ENCODE data around the gene ARL15.

The ARL15 gene

DNA sequence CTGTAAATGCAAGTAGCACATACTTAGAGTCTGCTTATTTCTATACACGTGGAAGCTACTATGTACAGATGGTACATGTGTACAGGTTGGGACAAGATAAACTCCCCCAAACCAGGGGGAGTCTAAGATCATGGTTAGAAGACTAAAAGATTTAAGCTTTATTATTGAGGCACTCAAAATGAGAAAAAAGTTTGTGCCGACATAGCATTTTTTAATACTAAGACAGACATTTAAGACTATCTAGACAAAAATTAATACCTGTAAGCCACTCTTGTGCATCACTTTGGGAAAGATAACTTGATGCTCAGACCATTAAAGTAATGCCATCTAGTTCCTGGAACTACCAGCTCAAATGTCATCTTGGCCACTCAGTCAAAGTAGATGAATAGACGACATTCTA lies 279.4 kb downstream of the ARL15 start:
- no peak overlapping the region for H3K4me3 ChIP-seq (ENCODE audit: low read depth, low read length)
- TF ChIP-seq, protein P1, sequence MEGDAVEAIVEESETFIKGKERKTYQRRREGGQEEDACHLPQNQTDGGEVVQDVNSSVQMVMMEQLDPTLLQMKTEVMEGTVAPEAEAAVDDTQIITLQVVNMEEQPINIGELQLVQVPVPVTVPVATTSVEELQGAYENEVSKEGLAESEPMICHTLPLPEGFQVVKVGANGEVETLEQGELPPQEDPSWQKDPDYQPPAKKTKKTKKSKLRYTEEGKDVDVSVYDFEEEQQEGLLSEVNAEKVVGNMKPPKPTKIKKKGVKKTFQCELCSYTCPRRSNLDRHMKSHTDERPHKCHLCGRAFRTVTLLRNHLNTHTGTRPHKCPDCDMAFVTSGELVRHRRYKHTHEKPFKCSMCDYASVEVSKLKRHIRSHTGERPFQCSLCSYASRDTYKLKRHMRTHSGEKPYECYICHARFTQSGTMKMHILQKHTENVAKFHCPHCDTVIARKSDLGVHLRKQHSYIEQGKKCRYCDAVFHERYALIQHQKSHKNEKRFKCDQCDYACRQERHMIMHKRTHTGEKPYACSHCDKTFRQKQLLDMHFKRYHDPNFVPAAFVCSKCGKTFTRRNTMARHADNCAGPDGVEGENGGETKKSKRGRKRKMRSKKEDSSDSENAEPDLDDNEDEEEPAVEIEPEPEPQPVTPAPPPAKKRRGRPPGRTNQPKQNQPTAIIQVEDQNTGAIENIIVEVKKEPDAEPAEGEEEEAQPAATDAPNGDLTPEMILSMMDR (IDR thresholded peaks at IDR 0.05; ENCODE audit: insufficient read depth, low read depth, low read length, missing control alignments), result no peak
- no peak for DNase-seq (ENCODE audit: low read depth)

DNA sequence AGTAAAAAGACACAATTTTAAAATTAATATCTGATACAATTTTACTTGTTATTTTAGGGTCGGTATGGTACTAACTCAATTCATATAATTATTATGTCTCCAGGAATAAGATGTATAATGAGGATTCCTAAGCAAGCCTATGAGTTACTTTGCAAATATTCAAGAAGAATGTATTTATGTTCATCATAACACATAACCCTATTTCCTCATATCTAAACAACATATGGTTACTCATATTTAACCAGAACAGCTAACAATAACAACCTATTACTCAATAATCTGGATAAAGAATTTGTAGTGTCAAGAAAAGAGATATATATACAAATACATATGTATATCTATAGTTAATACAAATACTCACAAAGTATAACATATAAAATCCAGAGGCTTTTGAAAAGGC lies 285.9 kb downstream of the ARL15 start:
- DNase-seq (ENCODE audit: low read depth), result no peak
- H3K4me3 ChIP-seq (ENCODE audit: low read depth, low read length), result no peak overlapping the region
- TF ChIP-seq, protein P1 (IDR thresholded peaks at IDR 0.05; ENCODE audit: insufficient read depth, low read depth, low read length, missing control alignments), result no peak

DNA sequence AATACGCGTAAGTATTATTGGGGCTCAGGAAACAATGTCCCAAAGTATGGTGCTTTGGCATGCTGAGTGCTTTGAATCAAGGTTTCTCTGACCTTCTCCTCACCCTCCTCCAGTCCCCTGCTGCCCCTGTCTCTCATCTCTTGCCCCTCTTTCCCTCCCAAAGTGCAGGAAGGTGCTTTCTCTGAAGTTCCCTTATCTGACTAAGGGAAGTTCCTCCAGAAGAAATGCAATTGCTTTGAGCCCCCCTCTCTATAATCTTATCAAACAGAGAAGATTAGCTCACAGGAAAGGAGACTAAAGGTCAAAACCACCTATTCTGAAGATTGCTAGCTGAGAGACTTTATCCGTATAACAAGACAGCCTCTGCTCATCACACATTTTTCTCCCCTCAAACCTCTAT lies 288.1 kb downstream of the ARL15 start:
- no peak for DNase-seq (ENCODE audit: low read depth)
- TF ChIP-seq, protein P1 (IDR thresholded peaks at IDR 0.05; ENCODE audit: insufficient read depth, low read depth, low read length, missing control alignments), result no peak
- no peak overlapping the region for H3K4me3 ChIP-seq (ENCODE audit: low read depth, low read length)

DNA sequence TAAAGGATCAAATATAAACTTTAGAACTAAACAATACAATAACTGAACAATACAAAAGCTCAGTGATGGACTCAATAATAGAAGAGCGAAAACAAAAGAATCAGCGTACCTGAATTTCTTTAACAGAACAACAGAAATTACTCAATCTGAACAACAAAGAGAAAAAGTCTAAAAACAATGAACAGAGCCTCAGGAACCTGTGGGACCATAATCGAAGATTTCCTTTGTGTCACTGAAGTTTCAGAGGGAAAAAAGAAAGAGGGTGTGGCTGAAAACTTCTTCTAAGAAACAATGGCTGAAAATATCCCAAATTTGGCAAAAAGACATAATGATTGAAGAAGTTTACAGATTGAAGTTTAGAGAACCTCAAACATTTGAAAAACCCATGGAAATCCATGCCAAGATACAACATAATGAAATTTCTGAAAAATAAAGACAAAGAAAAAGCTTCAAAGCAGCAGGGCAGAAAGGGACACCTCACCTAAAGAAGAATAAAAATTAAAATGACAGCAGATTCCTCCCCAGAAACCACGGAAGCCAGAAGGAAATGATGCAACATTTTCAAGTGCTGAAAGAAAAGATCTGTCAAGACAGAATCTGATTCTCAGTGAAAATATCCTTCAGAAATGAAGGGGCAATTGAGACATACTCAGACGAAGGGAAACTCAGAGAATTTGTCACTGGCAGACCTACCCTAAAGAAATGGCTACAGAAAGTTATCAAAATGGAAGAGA lies 288.8 kb downstream of the ARL15 start:
- TF ChIP-seq, protein P1 (IDR thresholded peaks at IDR 0.05; ENCODE audit: insufficient read depth, low read depth, low read length, missing control alignments), result no peak
- no peak for DNase-seq (ENCODE audit: low read depth)
- no peak overlapping the region for H3K4me3 ChIP-seq (ENCODE audit: low read depth, low read length)

DNA sequence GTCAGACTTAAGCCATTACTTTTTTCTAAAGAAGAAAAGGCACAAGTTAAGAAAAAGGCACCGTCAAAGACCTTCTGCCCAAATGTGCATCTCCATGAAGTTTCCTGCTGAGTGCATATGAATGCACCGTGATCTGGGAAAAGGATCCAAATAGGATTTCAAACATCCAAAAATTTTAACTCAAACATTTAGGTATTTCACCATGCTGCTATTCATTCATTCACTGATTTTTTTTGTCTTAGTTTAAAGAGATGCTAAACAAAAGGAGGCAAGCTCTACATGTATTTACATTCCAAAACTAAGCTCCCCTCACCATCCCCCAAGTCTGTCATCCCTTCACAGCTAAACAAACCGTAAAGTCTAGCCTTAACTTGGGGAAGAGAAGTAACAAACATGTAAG lies 291.9 kb downstream of the ARL15 start:
- DNase-seq (ENCODE audit: low read depth), result no peak
- H3K4me3 ChIP-seq (ENCODE audit: low read depth, low read length), result no peak overlapping the region
- TF ChIP-seq, protein P1 (IDR thresholded peaks at IDR 0.05; ENCODE audit: insufficient read depth, low read depth, low read length, missing control alignments), result no peak

DNA sequence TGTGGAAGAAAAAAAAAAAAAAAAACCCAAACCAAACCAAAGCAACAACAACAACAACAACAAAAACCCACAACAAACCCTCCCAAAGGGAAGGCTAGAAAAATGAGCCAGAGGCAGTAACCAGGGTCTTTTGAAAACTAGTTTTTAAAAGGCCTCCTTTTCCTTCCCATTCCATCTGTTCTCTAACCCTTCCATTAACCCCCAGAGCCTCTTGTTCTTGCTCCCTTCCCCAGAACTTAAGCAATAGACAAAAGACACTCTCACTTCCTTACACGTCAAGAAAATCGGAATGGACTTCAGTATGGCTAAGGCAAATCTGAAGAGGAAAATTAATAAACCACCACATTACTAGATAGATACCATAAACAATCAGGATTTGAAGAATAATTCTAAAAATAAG lies 292.8 kb downstream of the ARL15 start:
- TF ChIP-seq, protein P1 (IDR thresholded peaks at IDR 0.05; ENCODE audit: insufficient read depth, low read depth, low read length, missing control alignments), result no peak
- DNase-seq (ENCODE audit: low read depth), result no peak
- no peak overlapping the region for H3K4me3 ChIP-seq (ENCODE audit: low read depth, low read length)

All from GM12865 (cell line).